IMR-90 (cell line): ENCODE measurements around the gene PRKRIP1. TPM values are rescaled to one million over a fixed set of nuclear protein-coding genes. Genes with fewer than 3 reads are reported as not detected.

Experiments used
- ATAC-seq: fragments of 200-7000 bp; cut with Tn5 transposase; 2 replicates; pipeline ENCODE4 v1.9.1; 2020; ENCODE audit warnings: low read depth, mild to moderate bottlenecking, moderate library complexity
- BruUV-seq: library from RNA; stranded (reverse); fragments of 400-500 nt; replicated peaks from 2 replicates; lab custom pipeline; 2021; lab: Mats Ljungman, UMichigan
- CTCF ChIA-PET: fragments of 300-600 bp; formaldehyde crosslinking; extraction: SDS; loops from one replicate; lab custom pipeline; 2021; ENCODE audit warnings: antibody characterized with exemption; lab: Yijun Ruan, JAX
- POLR2A ChIA-PET: fragments of 300-600 bp; sonication (Branson Sonifier 250); formaldehyde crosslinking; loops from one replicate; lab custom pipeline; 2022; ENCODE audit warnings: antibody characterized with exemption; ENCODE audit not compliant: unreplicated experiment; lab: Charles Lee
- DNase-seq: peaks from one replicate; pipeline ENCODE4 v3.0.0; 2013
- H2AFZ ChIP-seq: replicated peaks from 2 replicates; pipeline ENCODE3; 2013; ENCODE audit warnings: low read length, mild to moderate bottlenecking; ENCODE audit not compliant: poor library complexity
- H2AK5ac ChIP-seq: 2 replicates; pipeline ENCODE4 v1.6.1; 2013; ENCODE audit warnings: low read depth, low read length, inconsistent platforms
- H2AK9ac ChIP-seq: replicated peaks from 2 replicates; pipeline ENCODE3; 2013; ENCODE audit warnings: mild to moderate bottlenecking, low read depth, low read length, moderate library complexity; ENCODE audit not compliant: poor library complexity
- H2BK120ac ChIP-seq: 2 replicates; pipeline ENCODE4 v1.6.1; 2013; ENCODE audit warnings: low read depth, low read length, inconsistent platforms
- H2BK15ac ChIP-seq: 3 replicates; pipeline ENCODE4 v1.6.1; 2013; ENCODE audit warnings: low read depth, low read length, inconsistent platforms
- H2BK20ac ChIP-seq: 2 replicates; pipeline ENCODE4 v1.6.1; 2013; ENCODE audit warnings: low read depth, mild to moderate bottlenecking, inconsistent platforms, low read length, moderate library complexity
- H2BK5ac ChIP-seq: 2 replicates; pipeline ENCODE4 v1.6.1; 2013; ENCODE audit warnings: mild to moderate bottlenecking, low read depth, low read length, inconsistent platforms; ENCODE audit not compliant: poor library complexity, severe bottlenecking
- H3K14ac ChIP-seq: replicated peaks from 2 replicates; pipeline ENCODE4 v1.6.1; 2013; ENCODE audit warnings: low read depth, low read length, inconsistent platforms
- H3K18ac ChIP-seq: 2 replicates; pipeline ENCODE4 v1.6.1; 2013; ENCODE audit warnings: low read depth, low read length, control low read depth
- H3K23ac ChIP-seq: 2 replicates; pipeline ENCODE4 v1.6.1; 2013; ENCODE audit warnings: low read depth, low read length, inconsistent platforms
- H3K27ac ChIP-seq: 2 replicates; pipeline ENCODE4 v1.5.1; 2013; ENCODE audit warnings: mild to moderate bottlenecking, control low read depth, low read length; ENCODE audit not compliant: insufficient read depth
- H3K27me3 ChIP-seq: 2 replicates; pipeline ENCODE4 v1.6.1; 2013; ENCODE audit warnings: low read length; ENCODE audit not compliant: control insufficient read depth, insufficient read depth
- H3K36me3 ChIP-seq: 2 replicates; pipeline ENCODE4 v1.6.1; 2013; ENCODE audit warnings: low read length, mixed read lengths; ENCODE audit not compliant: control insufficient read depth, insufficient read depth
- H3K4ac ChIP-seq: 2 replicates; pipeline ENCODE4 v1.6.1; 2013; ENCODE audit warnings: low read depth, low read length, inconsistent platforms
- H3K4me1 ChIP-seq: 2 replicates; pipeline ENCODE4 v1.6.1; 2013; ENCODE audit warnings: low read length, mixed read lengths; ENCODE audit not compliant: control insufficient read depth, insufficient read depth
- H3K4me2 ChIP-seq: 2 replicates; pipeline ENCODE4 v1.6.1; 2013; ENCODE audit warnings: low read depth, mild to moderate bottlenecking, control low read depth, low read length, moderate library complexity
- H3K4me3 ChIP-seq: 2 replicates; pipeline ENCODE4 v1.5.1; 2013; ENCODE audit warnings: low read depth, mild to moderate bottlenecking, control low read depth, low read length, moderate library complexity; ENCODE audit not compliant: insufficient read depth
- H3K56ac ChIP-seq: 2 replicates; pipeline ENCODE4 v1.6.1; 2013; ENCODE audit warnings: low read length, inconsistent platforms; ENCODE audit not compliant: insufficient read depth; ENCODE audit errors: extremely low read depth
- H3K79me1 ChIP-seq, 2 experiments: 2 replicates each; pipeline ENCODE4 v1.6.1; 2013; ENCODE audit warnings: low read length in 2 of 2, inconsistent platforms in 1 of 2, low read depth in 1 of 2
- H3K9ac ChIP-seq: 2 replicates; pipeline ENCODE4 v1.6.1; 2013; ENCODE audit warnings: low read depth, low read length, control low read depth
- H3K9me1 ChIP-seq: 2 replicates; pipeline ENCODE4 v1.6.1; 2013; ENCODE audit warnings: low read length, inconsistent platforms; ENCODE audit not compliant: insufficient read depth
- H3K9me3 ChIP-seq: 2 replicates; pipeline ENCODE4 v1.6.1; 2013; ENCODE audit warnings: low read length; ENCODE audit not compliant: control insufficient read depth, insufficient read depth
- H4K20me1 ChIP-seq: 2 replicates; pipeline ENCODE4 v1.6.1; 2013; ENCODE audit warnings: low read length, inconsistent platforms; ENCODE audit not compliant: insufficient read depth
- H4K5ac ChIP-seq: 2 replicates; pipeline ENCODE4 v1.6.1; 2013; ENCODE audit warnings: mild to moderate bottlenecking, low read depth, low read length, control low read depth
- H4K8ac ChIP-seq, 2 experiments: 2 replicates each; pipeline ENCODE4 v1.6.1; 2013; ENCODE audit warnings: low read depth in 2 of 2, low read length in 2 of 2, control low read depth in 1 of 2, inconsistent platforms in 1 of 2
- H4K91ac ChIP-seq: 2 replicates; pipeline ENCODE4 v1.6.1; 2013; ENCODE audit warnings: low read depth, low read length, inconsistent platforms; ENCODE audit not compliant: insufficient read depth
- CEBPB ChIP-seq: IDR thresholded peaks from 2 replicates; pipeline ENCODE4 v1.6.1; 2012; ENCODE audit warnings: low read depth, low read length, improper control_type of control experiment
- MAZ ChIP-seq: IDR thresholded peaks from 2 replicates; pipeline ENCODE4 v1.6.1; 2012; ENCODE audit warnings: low read depth, mild to moderate bottlenecking, low read length, improper control_type of control experiment, moderate library complexity, borderline replicate concordance
- NFE2L2 ChIP-seq: fragments of 150-350 bp; IDR thresholded peaks from 2 replicates; pipeline ENCODE4 v1.6.1; 2016; ENCODE audit warnings: low read depth, mild to moderate bottlenecking, low read length
- RFX5 ChIP-seq: IDR thresholded peaks from 2 replicates; pipeline ENCODE4 v1.8.0; 2012; ENCODE audit warnings: low read depth, mild to moderate bottlenecking, low read length, moderate library complexity
- WGBS, 2 experiments: methylation state at CpG; one replicate each; pipeline versions ENCODE4 v1.1.5 to v1.1.7; 2013; ENCODE audit warnings: missing lambda C conversion rate in 2 of 2; ENCODE audit not compliant: insufficient read length in 1 of 2; ENCODE audit errors: extremely low coverage in 2 of 2; 5-methylcytosine and 5-hydroxymethylcytosine counted together
- dilution Hi-C: fragments of 300-500 bp; cut with HindIII; formaldehyde crosslinking; loops from one replicate; pipeline ENCODE4 v1.14.3; 2018; ENCODE audit warnings: low sequenced_read_pairs; ENCODE audit not compliant: unreplicated experiment
- in situ Hi-C: fragments of 300-500 bp; cut with MboI; formaldehyde crosslinking; loops from 3 replicates; pipeline ENCODE4 v1.14.3; 2019; ENCODE audit warnings: low sequenced_read_pairs, inconsistent platforms, mixed read lengths
- intact Hi-C: fragments of 100-400 bp; cut with micrococcal nuclease; formaldehyde crosslinking; loops from 2 replicates; pipeline ENCODE4 v1.10.0; 2022
- polyA plus RNA-seq, 3 experiments: library from polyadenylated mRNA; depleted of rRNA; stranded (reverse); fragments of >200 nt; gene quantifications; 2 replicates each; pipeline ENCODE4 v1.2.3, GENCODE V29; 2012; ENCODE audit warnings: low replicate concordance in 1 of 3
- total RNA-seq: library from RNA; depleted of rRNA; stranded (reverse); fragments of >200 nt; gene quantifications from 2 replicates; pipeline ENCODE4 v1.2.3, GENCODE V29; 2012
- TF ChIP-seq, protein P1 (sequence below): conservative IDR thresholded peaks from 2 replicates; pipeline ENCODE4 v1.5.1; 2012; ENCODE audit warnings: mild to moderate bottlenecking, low read depth, low read length, improper control_type of control experiment

PRKRIP1 gene
- total and polyA plus RNA-seq, 2 of the 4 experiments (the other 2 are of a cell fraction) = 6.5 to 21.6 TPM

DNA sequence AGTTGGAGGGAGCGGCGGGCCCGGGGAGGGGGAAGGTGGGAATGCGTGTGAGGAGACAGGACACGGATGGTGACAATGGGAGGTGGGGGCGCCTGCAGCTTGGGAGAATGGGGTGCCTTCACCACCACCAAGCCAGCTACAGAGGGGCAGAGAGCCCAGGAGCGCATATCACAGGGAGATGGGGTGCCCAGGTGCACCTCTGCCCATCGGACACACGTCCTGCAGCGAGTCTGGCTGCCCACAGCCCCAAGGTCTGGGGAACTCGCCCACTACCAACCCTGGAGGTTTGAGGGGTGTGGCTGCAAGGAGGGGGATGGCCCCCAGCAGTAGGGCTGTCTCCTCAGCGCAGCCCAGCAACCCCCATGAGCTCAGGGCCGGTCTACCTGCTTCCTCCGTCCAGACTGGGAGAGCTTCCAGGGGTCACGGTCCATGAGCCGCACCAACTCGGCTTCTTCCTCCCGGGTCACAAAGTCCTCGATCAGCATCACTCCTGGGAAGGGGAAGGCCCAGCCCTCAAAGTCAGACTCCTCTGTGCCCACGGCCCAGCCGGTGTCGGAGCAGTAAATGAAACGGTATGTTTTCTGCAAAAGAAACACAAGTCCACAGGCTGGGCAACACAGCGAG is 63.2 kb downstream of the PRKRIP1 start:
- H3K9ac ChIP-seq = no peak overlapping the region
- TF ChIP-seq NFE2L2 (no peak), CEBPB (no peak), RFX5 (no peak), MAZ (no peak)
- TF ChIP-seq, protein P1, sequence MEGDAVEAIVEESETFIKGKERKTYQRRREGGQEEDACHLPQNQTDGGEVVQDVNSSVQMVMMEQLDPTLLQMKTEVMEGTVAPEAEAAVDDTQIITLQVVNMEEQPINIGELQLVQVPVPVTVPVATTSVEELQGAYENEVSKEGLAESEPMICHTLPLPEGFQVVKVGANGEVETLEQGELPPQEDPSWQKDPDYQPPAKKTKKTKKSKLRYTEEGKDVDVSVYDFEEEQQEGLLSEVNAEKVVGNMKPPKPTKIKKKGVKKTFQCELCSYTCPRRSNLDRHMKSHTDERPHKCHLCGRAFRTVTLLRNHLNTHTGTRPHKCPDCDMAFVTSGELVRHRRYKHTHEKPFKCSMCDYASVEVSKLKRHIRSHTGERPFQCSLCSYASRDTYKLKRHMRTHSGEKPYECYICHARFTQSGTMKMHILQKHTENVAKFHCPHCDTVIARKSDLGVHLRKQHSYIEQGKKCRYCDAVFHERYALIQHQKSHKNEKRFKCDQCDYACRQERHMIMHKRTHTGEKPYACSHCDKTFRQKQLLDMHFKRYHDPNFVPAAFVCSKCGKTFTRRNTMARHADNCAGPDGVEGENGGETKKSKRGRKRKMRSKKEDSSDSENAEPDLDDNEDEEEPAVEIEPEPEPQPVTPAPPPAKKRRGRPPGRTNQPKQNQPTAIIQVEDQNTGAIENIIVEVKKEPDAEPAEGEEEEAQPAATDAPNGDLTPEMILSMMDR = no peak
- H3K56ac ChIP-seq = no peak overlapping the region
- no peak overlapping the region for H2BK20ac ChIP-seq
- H3K4me2 ChIP-seq = no peak overlapping the region
- POLR2A ChIA-PET = no interaction called here
- WGBS, 2 experiments = 89% methylated on average over 8 of the region's 24 CpGs; no CpG with 5 or more reads in 1 of the 2 experiments
- H3K4me3 ChIP-seq = no peak overlapping the region
- H4K20me1 ChIP-seq = peaks cover 12% of the 10 kb centered on the region
- no peak overlapping the region for H4K91ac ChIP-seq
- no peak overlapping the region for H3K23ac ChIP-seq
- no peak overlapping the region for H2BK120ac ChIP-seq
- no TSS peak for BruUV-seq
- no peak overlapping the region for H3K18ac ChIP-seq
- no peak overlapping the region for H2BK15ac ChIP-seq
- H2AK9ac ChIP-seq = no peak overlapping the region
- dilution Hi-C loops = no loop called here
- peaks cover 14 to 47% of the 10 kb centered on the region in 2 experiments for H3K79me1 ChIP-seq
- H3K27me3 ChIP-seq = no peaks in the 10 kb centered on the region
- H2AFZ ChIP-seq = no peak overlapping the region
- H2AK5ac ChIP-seq = no peak overlapping the region
- H3K36me3 ChIP-seq = peaks cover 27% of the 10 kb centered on the region
- H3K9me1 ChIP-seq = peaks cover 5% of the 10 kb centered on the region; the same call in 1 of the 2 replicates
- no peak overlapping the region for H3K14ac ChIP-seq
- CTCF ChIA-PET = no interaction called here
- no peak for ATAC-seq
- intact Hi-C loops = no loop called here
- no peak overlapping the region for H3K27ac ChIP-seq
- peaks cover 12% of the 10 kb centered on the region for H3K4me1 ChIP-seq
- H3K9me3 ChIP-seq = no peaks in the 10 kb centered on the region
- no peak overlapping the region for H2BK5ac ChIP-seq
- DNase-seq = no peak
- no peak overlapping the region for H4K8ac ChIP-seq
- in situ Hi-C loops = no loop called here
- H3K4ac ChIP-seq = no peak overlapping the region
- H4K5ac ChIP-seq = no peak overlapping the region
